Vagina (tissue), 2 donors: ENCODE measurements around the gene DNAJC5. TPM values are rescaled to one million over a fixed set of nuclear protein-coding genes. Genes with fewer than 3 reads are reported as not detected.

Experiments used
- DNase-seq, 2 donors: peaks; one replicate each; pipeline ENCODE4 v3.0.0-alpha.2; 2017; ENCODE audit errors: extremely low spot score in 2 of 2
- H3K27ac ChIP-seq: fragments of 200-600 bp; sonication (generic); one replicate; pipeline ENCODE4 v1.5.1; 2019
- H3K27me3 ChIP-seq: fragments of 200-600 bp; sonication (generic); one replicate; pipeline ENCODE4 v1.5.1; 2019
- H3K36me3 ChIP-seq, 2 donors: fragments of 200-600 bp; sonication (generic); one replicate each; pipeline ENCODE4 v1.5.1; 2017 to 2019
- H3K4me1 ChIP-seq: fragments of 200-600 bp; sonication (generic); one replicate; pipeline ENCODE4 v1.5.1; 2019
- H3K4me3 ChIP-seq, 2 donors: fragments of 200-600 bp; sonication (generic); 1 replicate in 1 of 2; 2 replicates in 1 of 2; pipeline ENCODE4 v1.5.1; 2016 to 2019
- H3K9me3 ChIP-seq: fragments of 200-600 bp; sonication (generic); one replicate; pipeline ENCODE4 v1.5.1; 2019
- CTCF ChIP-seq, 3 experiments: fragments of 450-650 bp in 2 of 3; fragments of 200-600 bp in 1 of 3; sonication (generic) in 1 of 3; IDR thresholded peaks; one replicate each; pipeline ENCODE4 v1.5.1; 2017 to 2019; ENCODE audit warnings: antibody characterized with exemption in 3 of 3, mild to moderate bottlenecking in 2 of 3, moderate library complexity in 2 of 3
- POLR2A ChIP-seq, 2 donors: fragments of 450-650 bp; IDR thresholded peaks; one replicate each; pipeline ENCODE4 v1.6.1; 2017; ENCODE audit warnings: antibody characterized with exemption in 2 of 2, mild to moderate bottlenecking in 2 of 2, moderate library complexity in 2 of 2
- POLR2AphosphoS5 ChIP-seq, 2 donors: sonication (generic); formaldehyde crosslinking; IDR thresholded peaks; one replicate each; pipeline ENCODE4 v1.9.0; 2017; ENCODE audit warnings: antibody characterized with exemption in 2 of 2, mild to moderate bottlenecking in 2 of 2, low read depth in 1 of 2; ENCODE audit not compliant: insufficient read depth in 1 of 2
- intact Hi-C: fragments of 100-400 bp; cut with DNase I; formaldehyde crosslinking; loops from one replicate; pipeline ENCODE4 v1.15.1; 2023
- total RNA-seq: library from RNA; depleted of rRNA; stranded (reverse); fragments of >200 nt; gene quantifications from one replicate; pipeline ENCODE4 v1.2.3, GENCODE V29; 2016

The DNAJC5 gene
- total RNA-seq, 1 donor from 2014 or later: 25.8 TPM

GRCh38 chr20:63962426-63963347 is 67.8 kb downstream of the DNAJC5 start:
- Histone ChIP-seq H3K9me3 (no peaks in the 10 kb centered on the region), H3K4me1 (peaks cover 5% of the 10 kb centered on the region), H3K27ac (no peak overlapping the region), H3K27me3 (no peaks in the 10 kb centered on the region), H3K4me3 (no peak overlapping the region), H3K36me3 (peaks cover 0 to 56% of the 10 kb centered on the region in 2 donors)
- no peak for TF ChIP-seq POLR2A (IDR thresholded peaks at IDR 0.05)
- TF ChIP-seq CTCF (IDR thresholded peaks at IDR 0.05): no peak
- no peak for TF ChIP-seq POLR2AphosphoS5 (IDR thresholded peaks at IDR 0.05; ENCODE audit: insufficient read depth in 1 of 2, low read depth in 1 of 2)
- intact Hi-C loops: no loop called here
- DNase-seq: no peak

GRCh38 chr20:63963348-63963741 is 68.4 kb downstream of the DNAJC5 start:
- TF ChIP-seq CTCF (IDR thresholded peaks at IDR 0.05) (no peak), POLR2A (IDR thresholded peaks at IDR 0.05) (no peak), POLR2AphosphoS5 (IDR thresholded peaks at IDR 0.05; ENCODE audit: insufficient read depth in 1 of 2, low read depth in 1 of 2) (no peak)
- H3K4me1 ChIP-seq: peaks cover 3% of the 10 kb centered on the region
- intact Hi-C loops: no loop called here
- no peaks in the 10 kb centered on the region for H3K9me3 ChIP-seq
- peaks cover 0 to 58% of the 10 kb centered on the region in 2 donors for H3K36me3 ChIP-seq
- H3K4me3 ChIP-seq: no peak overlapping the region
- DNase-seq: no peak
- no peak overlapping the region for H3K27ac ChIP-seq
- H3K27me3 ChIP-seq: no peaks in the 10 kb centered on the region

GRCh38 chr20:63963784-63964301 is 68.9 kb downstream of the DNAJC5 start:
- intact Hi-C loops: no loop called here
- no peak overlapping the region for H3K4me3 ChIP-seq
- peaks cover 8% of the 10 kb centered on the region for H3K4me1 ChIP-seq
- TF ChIP-seq CTCF (IDR thresholded peaks at IDR 0.05): no peak
- no peak for TF ChIP-seq POLR2A (IDR thresholded peaks at IDR 0.05)
- no peak for TF ChIP-seq POLR2AphosphoS5 (IDR thresholded peaks at IDR 0.05; ENCODE audit: insufficient read depth in 1 of 2, low read depth in 1 of 2)
- DNase-seq: no peak
- no peak overlapping the region for H3K27ac ChIP-seq
- H3K27me3 ChIP-seq: no peaks in the 10 kb centered on the region
- peaks cover 0 to 58% of the 10 kb centered on the region in 2 donors for H3K36me3 ChIP-seq
- no peaks in the 10 kb centered on the region for H3K9me3 ChIP-seq

GRCh38 chr20:63964412-63964811 is 69.5 kb downstream of the DNAJC5 start:
- TF ChIP-seq CTCF (IDR thresholded peaks at IDR 0.05) (no peak), POLR2AphosphoS5 (IDR thresholded peaks at IDR 0.05; ENCODE audit: insufficient read depth in 1 of 2, low read depth in 1 of 2) (no peak), POLR2A (IDR thresholded peaks at IDR 0.05) (no peak)
- Histone ChIP-seq H3K9me3 (no peaks in the 10 kb centered on the region), H3K4me3 (no peak overlapping the region), H3K27ac (no peak overlapping the region), H3K4me1 (peaks cover 12% of the 10 kb centered on the region), H3K27me3 (no peaks in the 10 kb centered on the region), H3K36me3 (peaks cover 0 to 55% of the 10 kb centered on the region in 2 donors)
- DNase-seq: no peak
- intact Hi-C loops: no loop called here
